IPS-18c (cell line): ENCODE measurements around the gene CETP.

Experiments used
- H3K4me3 ChIP-seq: 2 replicates; pipeline ENCODE4 v1.7.0; 2013; ENCODE audit warnings: low read depth, mild to moderate bottlenecking, low read length, moderate library complexity; ENCODE audit not compliant: insufficient read depth
- H3K9me3 ChIP-seq: one replicate; pipeline ENCODE4 v1.6.1; 2013; ENCODE audit warnings: mild to moderate bottlenecking, low read length, moderate library complexity; ENCODE audit not compliant: control insufficient read depth, insufficient read depth

Gene CETP

GRCh38 chr16:56946767-56947603 is 14.8 kb upstream of the CETP start:
- H3K4me3 ChIP-seq = no peak overlapping the region
- H3K9me3 ChIP-seq = no peaks in the 10 kb centered on the region

GRCh38 chr16:56947604-56947995 is 14.2 kb upstream of the CETP start:
- no peak overlapping the region for H3K4me3 ChIP-seq
- no peaks in the 10 kb centered on the region for H3K9me3 ChIP-seq

- Histone ChIP-seq H3K9me3 (no peaks in the 10 kb centered on the region), H3K4me3 (no peak overlapping the region)
These were observed 13.5 kb upstream of the CETP start for GRCh38 chr16:56948234-56948633.

- no peak overlapping the region for H3K4me3 ChIP-seq
- no peaks in the 10 kb centered on the region for H3K9me3 ChIP-seq
These were observed 11.7 kb upstream of the CETP start for GRCh38 chr16:56950051-56950450.

GRCh38 chr16:56950455-56950854 is 11.3 kb upstream of the CETP start:
- Histone ChIP-seq H3K4me3 (no peak overlapping the region), H3K9me3 (no peaks in the 10 kb centered on the region)

- Histone ChIP-seq H3K9me3 (no peaks in the 10 kb centered on the region), H3K4me3 (no peak overlapping the region)
These were observed 10.6 kb upstream of the CETP start for GRCh38 chr16:56950881-56951771.

- H3K4me3 ChIP-seq = no peak overlapping the region
These were observed 8.7 kb upstream of the CETP start for GRCh38 chr16:56953006-56953405.

GRCh38 chr16:56956076-56956475 is 5.7 kb upstream of the CETP start:
- no peaks in the 10 kb centered on the region for H3K9me3 ChIP-seq
- no peak overlapping the region for H3K4me3 ChIP-seq

More at GRCh38 chr16:56953006-56953405, 8.7 kb upstream of the CETP start:
- no peaks in the 10 kb centered on the region for H3K9me3 ChIP-seq

GRCh38 chr16:56956756-56957155 is 5.0 kb upstream of the CETP start:
- Histone ChIP-seq H3K4me3 (no peak overlapping the region), H3K9me3 (no peaks in the 10 kb centered on the region)

GRCh38 chr16:56960681-56961281 is 969 bp upstream of the CETP start:
- Histone ChIP-seq H3K4me3 (no peak overlapping the region), H3K9me3 (no peaks in the 10 kb centered on the region)

GRCh38 chr16:56961386-56961785 is 364 bp upstream of the CETP start:
- Histone ChIP-seq H3K9me3 (no peaks in the 10 kb centered on the region), H3K4me3 (no peak overlapping the region)

- Histone ChIP-seq H3K9me3 (no peaks in the 10 kb centered on the region), H3K4me3 (no peak overlapping the region)
These were observed 2.7 kb downstream of the CETP start for GRCh38 chr16:56964243-56965148.

- Histone ChIP-seq H3K9me3 (no peaks in the 10 kb centered on the region), H3K4me3 (no peak overlapping the region)
These were observed 3.7 kb downstream of the CETP start for GRCh38 chr16:56965149-56966092.

GRCh38 chr16:56966093-56966475 is 4.3 kb downstream of the CETP start:
- H3K4me3 ChIP-seq = no peak overlapping the region

GRCh38 chr16:56967733-56968132 is 6.0 kb downstream of the CETP start:
- no peaks in the 10 kb centered on the region for H3K9me3 ChIP-seq

More at GRCh38 chr16:56966093-56966475, 4.3 kb downstream of the CETP start:
- no peaks in the 10 kb centered on the region for H3K9me3 ChIP-seq

GRCh38 chr16:56969769-56970168 is 8.0 kb downstream of the CETP start:
- no peaks in the 10 kb centered on the region for H3K9me3 ChIP-seq
- H3K4me3 ChIP-seq = no peak overlapping the region

More at GRCh38 chr16:56967733-56968132, 6.0 kb downstream of the CETP start:
- H3K4me3 ChIP-seq = no peak overlapping the region
